Umbilical cord (tissue), 2 donors: Measurements from ENCODE around the gene GPC3. TPM values are rescaled to one million over a fixed set of nuclear protein-coding genes. Genes with fewer than 3 reads are reported as not detected.
"Not testable (repeated sequence)": the region's sequence is repeated elsewhere in the genome, so short reads cannot be mapped to it uniquely, and the experiment has no call there.

ENCODE experiments used
- DNase-seq: peaks from one replicate; pipeline ENCODE4 v3.0.0-alpha.2; 2015; ENCODE audit warnings: low spot score
- total RNA-seq: library from RNA; depleted of rRNA; stranded (reverse); fragments of >200 nt; gene quantifications from one replicate; pipeline ENCODE4 v1.2.3, GENCODE V29; 2014; ENCODE audit warnings: low replicate concordance; ENCODE audit not compliant: insufficient read depth

GPC3 gene
- total RNA-seq, 1 donor from 2014 or later: 775 TPM

- DNase-seq: not testable (repeated sequence)
These were observed 458.6 kb downstream of the GPC3 start for GRCh38 chrX:133526773-133527172.

GRCh38 chrX:133523526-133523925 lies 461.9 kb downstream of the GPC3 start:
- no peak for DNase-seq

GRCh38 chrX:133523081-133523487 lies 462.3 kb downstream of the GPC3 start:
- peak; percentile 45 for DNase-seq

GRCh38 chrX:133516686-133517085 lies 468.7 kb downstream of the GPC3 start:
- no peak for DNase-seq

- DNase-seq: no peak
These were observed 470.9 kb downstream of the GPC3 start for GRCh38 chrX:133514486-133514885.

- DNase-seq: no peak
These were observed 472.3 kb downstream of the GPC3 start for GRCh38 chrX:133513123-133513522.

- DNase-seq: no peak
These were observed 474.4 kb downstream of the GPC3 start for GRCh38 chrX:133511041-133511440.

GRCh38 chrX:133497356-133497755 lies 488.0 kb downstream of the GPC3 start:
- peak; percentile 16 for DNase-seq

GRCh38 chrX:133495464-133496391 lies 489.7 kb downstream of the GPC3 start:
- DNase-seq: peak; percentile 75

- DNase-seq: no peak
These were observed 492.0 kb downstream of the GPC3 start for GRCh38 chrX:133493366-133493765.

- DNase-seq: no peak
These were observed 494.4 kb downstream of the GPC3 start for GRCh38 chrX:133490955-133491354.
